RPMI8226 (cell line): Measurements from ENCODE around the gene MAD1L1.
"Not testable (repeated sequence)": the region's sequence is repeated elsewhere in the genome, so short reads cannot be mapped to it uniquely, and the experiment has no call there.

Experiments
- DNase-seq: peaks from one replicate; pipeline ENCODE4 v3.0.0-alpha.2; 2015

MAD1L1 gene

DNA sequence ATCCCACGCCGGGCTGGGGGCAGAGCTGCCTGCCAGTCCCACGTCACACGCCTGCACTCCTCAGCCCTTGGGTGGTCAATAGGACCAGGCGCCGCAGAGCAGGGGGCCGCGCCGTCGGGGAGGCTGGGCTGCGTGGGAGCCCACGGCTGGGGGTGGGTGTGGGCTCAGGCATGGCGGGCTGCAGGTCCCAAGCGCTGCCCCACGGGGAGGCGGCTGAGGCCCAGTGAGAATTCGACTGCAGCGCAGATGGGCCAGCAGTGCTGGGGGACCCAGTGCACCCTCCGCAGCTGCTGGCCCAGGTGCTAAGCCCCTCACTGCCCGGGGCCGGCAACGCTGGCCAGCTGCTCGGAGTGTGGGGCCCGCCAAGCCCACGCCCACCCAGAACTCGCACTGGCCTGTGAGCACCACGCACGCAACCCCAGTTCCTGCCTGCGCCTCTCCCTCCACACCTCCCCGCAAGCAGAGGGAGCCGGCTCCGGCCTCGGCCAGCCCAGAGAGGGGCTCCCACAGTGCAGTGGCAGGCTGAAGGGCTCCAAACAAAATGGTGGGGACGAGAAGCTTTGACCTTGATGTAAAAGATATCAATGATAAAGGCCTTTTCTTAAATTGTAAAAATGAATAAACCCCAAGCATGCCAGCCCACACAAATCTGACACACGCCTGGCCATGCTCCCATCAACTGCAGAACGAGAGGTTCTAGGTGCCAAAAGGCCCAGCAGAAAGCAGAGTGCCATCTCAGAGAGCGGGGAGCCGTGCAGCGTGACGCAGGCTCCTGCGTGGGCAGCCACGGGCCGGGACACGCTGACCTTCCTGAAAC, 255.5 kb downstream of the MAD1L1 start:
- no peak for DNase-seq

DNA sequence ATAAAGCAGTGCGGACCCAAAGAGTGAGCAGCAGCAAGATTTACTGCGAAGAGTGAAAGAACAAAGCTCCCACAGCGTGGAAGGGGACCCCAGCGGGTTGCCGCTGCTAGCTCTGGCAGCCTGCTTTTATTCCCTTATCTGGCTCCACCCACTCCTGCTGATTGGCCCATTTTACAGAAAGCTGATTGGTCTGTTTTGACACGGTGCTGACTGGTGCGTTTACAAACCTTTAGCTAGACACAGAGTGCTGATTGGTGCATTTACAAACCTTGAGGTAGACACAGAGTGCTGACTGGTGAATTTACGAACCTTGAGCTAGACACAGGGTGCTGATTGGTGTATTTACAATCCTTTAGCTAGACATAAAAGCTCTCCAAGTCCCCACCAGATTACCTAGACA, 256.2 kb downstream of the MAD1L1 start:
- not testable (repeated sequence) for DNase-seq

DNA sequence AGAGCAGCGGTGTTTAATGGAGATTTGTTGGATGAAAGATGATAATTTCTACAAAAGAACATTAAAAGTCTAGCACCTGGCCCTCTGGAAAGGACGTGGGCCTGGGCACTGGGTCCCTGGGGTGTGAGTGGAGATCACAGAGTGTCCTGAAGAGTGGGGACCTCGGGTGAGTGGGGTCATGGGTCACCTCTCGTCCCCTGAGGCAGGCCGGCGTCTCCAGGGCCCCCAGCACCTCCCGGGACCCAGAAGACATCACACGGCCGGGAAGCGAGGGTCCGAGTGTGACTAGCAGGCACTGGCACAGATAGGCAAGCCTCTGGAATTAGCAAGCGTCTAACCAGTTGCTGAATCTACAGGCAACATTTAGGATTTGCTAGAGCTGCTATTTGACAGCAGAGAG, 257.2 kb downstream of the MAD1L1 start:
- DNase-seq: no peak

GRCh38 chr7:1975179-1975578, 257.6 kb downstream of the MAD1L1 start:
- no peak for DNase-seq

- no peak for DNase-seq
These were observed 258.2 kb downstream of the MAD1L1 start for GRCh38 chr7:1974290-1975101.

GRCh38 chr7:1973321-1974251, 259.2 kb downstream of the MAD1L1 start:
- no peak for DNase-seq

DNA sequence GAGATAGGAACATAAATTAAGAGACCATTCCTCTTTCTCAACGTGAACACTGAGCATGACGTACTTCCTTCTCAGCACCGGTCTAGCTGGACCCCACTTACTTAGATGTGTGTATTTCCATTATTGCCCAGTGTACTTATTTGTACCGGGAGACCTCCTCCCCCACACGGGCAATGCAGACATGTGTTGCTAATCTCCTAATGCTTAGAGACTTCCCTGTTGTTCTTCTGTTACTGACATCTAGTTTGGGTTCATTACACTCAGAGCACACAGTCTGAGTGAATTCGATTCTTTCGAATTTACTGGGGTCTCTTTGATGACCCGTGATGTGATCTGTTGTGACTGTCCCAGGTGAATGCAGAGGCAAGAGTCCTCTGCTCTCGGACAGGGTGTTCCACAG, 260.0 kb downstream of the MAD1L1 start:
- DNase-seq: no peak

GRCh38 chr7:1971946-1972654, 260.6 kb downstream of the MAD1L1 start:
- DNase-seq: no peak

DNA sequence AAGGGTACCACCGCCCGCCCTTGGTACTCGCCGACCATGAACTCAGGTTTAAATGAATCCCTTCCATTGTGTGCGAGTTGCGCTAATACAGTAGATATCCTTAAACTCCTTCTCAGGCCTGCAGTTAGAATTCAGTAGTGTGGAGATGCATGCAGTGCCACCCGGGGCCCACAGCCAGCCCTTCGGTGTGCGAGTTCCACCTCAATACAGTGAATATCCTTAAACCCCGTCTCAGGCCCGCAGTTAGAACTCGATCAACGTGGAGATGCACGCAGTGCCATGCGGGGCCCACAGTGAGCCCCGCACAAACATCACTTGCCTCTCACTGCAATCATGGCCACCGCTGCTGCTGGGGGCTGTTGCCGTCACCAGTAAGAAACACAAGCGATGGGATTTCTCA, 261.9 kb downstream of the MAD1L1 start:
- no peak for DNase-seq

DNA sequence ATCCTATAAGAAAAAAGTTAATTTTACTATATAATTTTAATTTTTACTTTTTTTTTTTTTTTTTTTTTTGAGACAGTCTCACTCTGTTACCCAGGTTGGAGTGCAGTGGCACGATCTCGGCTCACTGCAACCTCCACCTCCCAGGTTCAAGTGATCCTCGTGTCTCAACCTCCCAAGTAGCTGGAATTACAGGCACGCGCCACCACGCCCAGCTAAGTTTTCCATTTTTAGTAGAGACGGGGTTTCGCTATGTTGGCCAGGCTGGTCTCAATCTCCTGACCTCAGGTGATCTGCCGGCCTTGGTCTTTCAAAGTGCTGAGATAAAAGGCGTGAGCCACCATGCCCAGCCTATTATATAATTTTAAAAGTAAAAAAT, 262.5 kb downstream of the MAD1L1 start:
- not testable (repeated sequence) for DNase-seq

DNA sequence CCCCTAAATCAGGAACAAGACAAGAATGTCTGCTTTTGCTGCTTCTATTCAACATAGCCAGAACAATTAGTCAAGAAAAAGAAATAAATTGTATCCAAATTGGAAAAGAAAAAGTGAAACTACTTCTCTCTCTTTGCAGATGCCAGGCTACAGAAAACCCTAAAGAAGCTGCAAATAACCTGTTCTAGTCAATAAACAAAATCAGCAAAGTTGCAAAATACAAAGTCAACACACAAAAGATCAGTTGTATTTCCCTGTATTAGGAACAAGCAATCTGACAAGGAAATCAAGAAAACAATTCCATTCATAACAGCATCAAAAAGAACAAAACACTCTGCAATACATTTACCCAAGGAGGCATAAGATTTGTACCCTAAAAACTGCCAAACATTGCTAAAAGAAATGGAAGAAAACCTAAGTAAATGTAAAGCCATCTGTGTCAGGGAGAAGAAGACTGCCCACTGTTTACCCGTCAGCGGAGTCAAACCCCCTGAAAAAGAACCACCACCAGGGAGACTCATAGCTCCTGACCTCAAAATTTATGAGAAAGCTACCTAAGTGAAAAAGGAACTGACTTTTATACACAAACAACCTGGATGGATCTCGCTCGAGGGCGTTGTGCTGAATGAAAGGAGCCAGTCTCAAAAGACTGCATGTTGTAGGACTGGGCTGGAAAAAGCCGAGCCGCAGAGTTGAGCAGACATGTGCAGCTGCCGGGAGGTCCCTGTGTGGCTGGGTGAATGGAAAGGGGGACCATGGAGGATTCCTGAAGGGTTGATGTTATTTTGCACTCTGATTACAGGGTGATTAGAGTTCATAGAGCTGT, 263.1 kb downstream of the MAD1L1 start:
- DNase-seq: no peak

DNA sequence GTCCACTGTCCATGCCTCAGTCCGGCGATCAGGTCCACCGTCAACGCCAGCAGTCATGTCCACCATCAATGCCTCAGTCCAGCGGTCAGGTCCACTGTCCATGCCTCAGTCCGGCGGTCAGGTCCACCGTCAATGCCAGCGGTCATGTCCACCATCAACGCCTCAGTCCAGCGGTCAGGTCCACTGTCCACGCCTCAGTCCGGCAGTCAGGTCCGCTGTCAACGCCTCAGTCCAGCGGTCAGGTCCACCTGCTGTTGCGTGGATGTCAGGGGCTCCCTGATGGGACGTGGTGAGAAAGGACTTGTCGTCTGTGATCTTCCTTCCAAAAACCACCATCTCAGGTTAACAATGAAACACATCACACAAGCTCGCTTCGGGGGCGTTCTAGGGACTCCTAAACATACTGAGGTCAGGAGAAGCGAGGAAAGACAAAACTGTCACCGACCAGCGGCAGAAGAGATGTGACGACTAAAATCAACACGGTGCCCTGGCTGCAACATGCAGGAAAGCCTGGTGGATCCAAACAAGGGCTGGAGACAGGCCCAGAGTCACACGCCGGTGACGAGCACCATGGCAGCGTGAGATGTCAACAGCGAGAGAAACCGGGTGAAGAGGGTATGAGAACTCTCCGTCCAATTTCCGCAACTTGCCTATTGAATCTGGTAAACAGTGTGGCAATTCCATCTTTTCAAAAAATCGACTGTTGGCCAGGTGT, 264.2 kb downstream of the MAD1L1 start:
- DNase-seq: no peak

DNA sequence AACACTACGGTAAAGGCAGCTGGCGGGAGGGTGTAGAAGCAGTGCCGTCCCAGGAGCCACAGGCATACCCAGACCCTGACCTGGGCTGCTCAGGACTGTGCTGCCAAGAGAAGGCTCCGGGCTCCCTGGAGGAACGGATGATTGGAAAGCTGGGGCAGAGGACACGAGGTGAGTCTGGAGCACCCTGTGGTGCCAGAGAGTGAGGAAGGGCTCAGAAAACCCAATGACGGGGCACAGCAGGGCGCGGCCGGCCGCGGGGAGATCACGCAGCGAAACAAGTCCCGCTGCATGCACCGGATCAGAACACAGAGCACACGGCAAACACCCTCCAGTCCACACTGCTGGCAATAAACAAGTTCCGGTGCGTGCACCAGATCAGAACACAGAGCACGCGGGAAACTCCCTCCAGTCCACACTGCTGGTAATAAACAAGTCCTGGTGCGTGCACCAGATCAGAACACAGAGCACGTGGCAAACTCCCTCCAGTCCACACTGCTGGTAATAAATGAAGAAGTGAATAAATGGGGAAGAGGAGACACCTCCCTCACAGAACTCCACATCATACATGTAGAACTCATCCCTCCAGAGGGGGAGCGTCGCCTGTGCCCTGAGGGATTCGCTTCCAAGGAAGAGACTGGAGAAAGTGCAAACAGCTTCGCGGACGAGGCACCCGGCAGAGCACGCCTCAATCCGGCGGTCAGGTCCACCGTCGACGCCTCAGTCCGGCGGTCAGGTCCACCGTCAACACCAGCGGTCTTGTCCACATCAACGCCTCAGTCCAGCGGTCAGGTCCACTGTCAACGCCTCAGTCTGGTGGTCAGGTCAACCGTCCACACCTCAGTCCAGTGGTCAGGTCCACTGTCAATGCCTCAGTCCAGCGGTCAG, 265.0 kb downstream of the MAD1L1 start:
- no peak for DNase-seq

DNA sequence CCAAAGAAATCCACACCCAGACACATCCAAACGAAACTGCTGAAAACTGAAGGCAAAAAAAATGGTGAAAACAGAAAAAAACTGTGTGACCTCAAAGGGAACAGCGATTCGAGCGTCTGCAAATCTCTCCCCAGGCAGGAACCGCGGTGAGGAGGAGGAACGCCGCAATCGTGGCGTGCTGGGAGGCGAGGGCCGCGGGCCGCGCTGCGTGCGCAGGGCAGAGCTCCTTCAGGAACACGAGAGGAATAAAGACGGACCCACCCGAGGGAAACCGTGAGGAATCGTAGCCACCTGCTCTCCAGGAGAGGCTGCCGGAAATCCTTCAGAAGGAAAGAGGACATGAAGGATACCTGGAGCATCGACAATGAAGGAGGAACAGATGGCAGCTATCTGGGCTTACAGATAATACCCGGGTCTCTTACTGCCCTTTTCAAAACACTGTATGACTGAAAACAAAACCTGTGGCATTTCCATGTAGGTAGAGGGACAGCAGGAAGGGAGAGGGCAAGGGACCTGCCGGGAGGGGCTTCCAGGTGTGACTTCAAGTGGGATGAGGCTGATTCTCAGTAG, 266.0 kb downstream of the MAD1L1 start:
- DNase-seq: no peak

DNA sequence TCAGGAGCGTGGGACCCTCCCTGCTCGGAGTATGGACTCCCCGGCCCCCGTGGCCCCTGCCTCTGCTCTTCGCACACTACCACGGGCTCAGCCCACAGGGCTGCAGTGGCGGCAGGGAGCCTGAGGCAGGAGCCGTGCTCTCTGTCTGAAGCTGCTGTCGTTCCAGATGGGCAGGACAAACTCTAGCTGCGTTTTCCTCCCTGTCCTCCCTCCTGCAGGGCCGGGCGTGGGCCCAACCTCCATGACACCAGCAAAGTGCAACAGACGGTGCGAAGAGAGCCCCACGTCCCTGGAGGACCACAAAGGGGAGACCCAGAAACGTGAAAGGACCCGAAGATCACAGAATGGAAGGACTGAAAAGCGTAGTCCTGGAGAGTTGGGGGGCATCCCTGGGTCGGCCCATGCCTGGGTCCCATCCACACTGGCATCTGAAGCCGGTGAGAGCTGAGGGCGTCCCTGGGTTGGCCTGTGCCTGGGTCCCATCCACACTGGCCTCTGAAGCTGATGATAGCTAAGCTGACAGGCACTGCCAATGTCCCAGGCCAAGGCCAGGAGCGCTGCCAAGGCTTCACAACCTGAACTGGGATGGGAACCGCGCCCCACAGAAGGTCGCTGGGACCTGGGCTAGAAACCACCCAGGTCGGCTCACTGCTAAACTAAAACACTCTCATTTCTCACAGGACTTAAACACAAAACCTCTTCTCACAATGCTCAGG, 267.0 kb downstream of the MAD1L1 start:
- no peak for DNase-seq

DNA sequence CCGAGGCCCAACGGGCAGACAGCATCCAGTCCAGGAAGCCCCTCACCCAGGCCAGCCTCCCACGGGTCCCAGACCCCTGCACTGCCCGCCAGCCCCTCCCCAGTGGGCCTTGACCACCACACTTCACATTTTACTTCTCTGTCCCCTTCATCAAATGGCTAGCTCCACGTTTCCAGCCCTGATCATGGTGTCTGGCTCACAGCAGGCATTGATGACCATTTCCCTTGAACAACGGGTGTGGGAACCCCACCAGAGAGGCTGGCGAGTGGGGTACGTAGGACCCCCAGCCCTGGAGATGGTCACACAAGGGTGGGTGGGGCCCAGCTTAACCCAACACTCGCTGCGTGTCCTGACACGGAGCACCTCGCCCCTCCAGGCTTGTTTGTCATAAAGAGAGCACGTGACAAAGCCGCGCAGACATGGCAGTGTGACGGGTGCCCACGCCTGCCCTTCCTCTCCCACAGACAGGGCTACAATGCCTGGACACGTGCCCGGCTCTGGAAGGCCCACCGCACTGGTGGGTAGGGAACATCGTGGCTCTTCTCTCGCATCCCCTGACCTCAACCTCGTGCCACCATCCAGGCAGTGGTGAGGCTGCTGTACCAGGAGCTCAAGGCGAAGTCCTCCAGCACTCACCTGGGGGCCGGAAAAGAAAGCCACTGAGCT, 267.7 kb downstream of the MAD1L1 start:
- DNase-seq: no peak

- DNase-seq: no peak
These were observed 268.4 kb downstream of the MAD1L1 start for GRCh38 chr7:1964211-1964912.

- no peak for DNase-seq
These were observed 269.2 kb downstream of the MAD1L1 start for GRCh38 chr7:1963575-1963974.
